ENCODE results near the gene FRMD3.

FRMD3 gene

GRCh38 chr9:83323148-83323547 lies 215.1 kb downstream of the FRMD3 start:
- in situ Hi-C loops (cut with HindIII; ENCODE audit: low pct_unique_long_range_greater_than_20kb, low sequenced_read_pairs), result no loop called here
- no peak for DNase-seq (ENCODE audit: low read depth in 1 of 2, low spot score in 1 of 2)
- TF ChIP-seq JUND (IDR thresholded peaks at IDR 0.05; ENCODE audit: low read depth), result no peak

- no peak for TF ChIP-seq JUND (IDR thresholded peaks at IDR 0.05; ENCODE audit: low read depth)
- DNase-seq (ENCODE audit: low read depth in 1 of 2, low spot score in 1 of 2), result no peak
- in situ Hi-C loops (cut with HindIII; ENCODE audit: low pct_unique_long_range_greater_than_20kb, low sequenced_read_pairs), result no loop called here
These were observed 215.8 kb downstream of the FRMD3 start for GRCh38 chr9:83322438-83322837.

GRCh38 chr9:83317244-83317643 lies 221.0 kb downstream of the FRMD3 start:
- in situ Hi-C loops (cut with HindIII; ENCODE audit: low pct_unique_long_range_greater_than_20kb, low sequenced_read_pairs), result no loop called here
- TF ChIP-seq JUND (IDR thresholded peaks at IDR 0.05; ENCODE audit: low read depth), result no peak
- DNase-seq (ENCODE audit: low read depth in 1 of 2, low spot score in 1 of 2), result no peak

- DNase-seq (ENCODE audit: low read depth in 1 of 2, low spot score in 1 of 2), result no peak
- in situ Hi-C loops (cut with HindIII; ENCODE audit: low pct_unique_long_range_greater_than_20kb, low sequenced_read_pairs), result no loop called here
- TF ChIP-seq JUND (IDR thresholded peaks at IDR 0.05; ENCODE audit: low read depth), result no peak
These were observed 222.6 kb downstream of the FRMD3 start for GRCh38 chr9:83315649-83316048.

GRCh38 chr9:83313781-83314180 lies 224.4 kb downstream of the FRMD3 start:
- in situ Hi-C loops (cut with HindIII; ENCODE audit: low pct_unique_long_range_greater_than_20kb, low sequenced_read_pairs), result no loop called here
- no peak for DNase-seq (ENCODE audit: low read depth in 1 of 2, low spot score in 1 of 2)
- no peak for TF ChIP-seq JUND (IDR thresholded peaks at IDR 0.05; ENCODE audit: low read depth)

- DNase-seq (ENCODE audit: low read depth in 1 of 2, low spot score in 1 of 2), result no peak
- in situ Hi-C loops (cut with HindIII; ENCODE audit: low pct_unique_long_range_greater_than_20kb, low sequenced_read_pairs), result no loop called here
- TF ChIP-seq JUND (IDR thresholded peaks at IDR 0.05; ENCODE audit: low read depth), result no peak
These were observed 225.7 kb downstream of the FRMD3 start for GRCh38 chr9:83312537-83312936.

GRCh38 chr9:83307066-83307724 lies 231.0 kb downstream of the FRMD3 start:
- TF ChIP-seq JUND (IDR thresholded peaks at IDR 0.05; ENCODE audit: low read depth), result no peak
- no peak for DNase-seq (ENCODE audit: low read depth in 1 of 2, low spot score in 1 of 2)
- in situ Hi-C loops (cut with HindIII; ENCODE audit: low pct_unique_long_range_greater_than_20kb, low sequenced_read_pairs), result no loop called here

- in situ Hi-C loops (cut with HindIII; ENCODE audit: low pct_unique_long_range_greater_than_20kb, low sequenced_read_pairs), result no loop called here
- no peak for DNase-seq (ENCODE audit: low read depth in 1 of 2, low spot score in 1 of 2)
- TF ChIP-seq JUND (IDR thresholded peaks at IDR 0.05; ENCODE audit: low read depth), result no peak
These were observed 233.5 kb downstream of the FRMD3 start for GRCh38 chr9:83304686-83305085.

GRCh38 chr9:83299571-83299970 lies 238.6 kb downstream of the FRMD3 start:
- peak in 1 of 2 experiments; percentile 49 for DNase-seq (ENCODE audit: low read depth in 1 of 2, low spot score in 1 of 2)
- in situ Hi-C loops (cut with HindIII; ENCODE audit: low pct_unique_long_range_greater_than_20kb, low sequenced_read_pairs), result no loop called here
- TF ChIP-seq JUND (IDR thresholded peaks at IDR 0.05; ENCODE audit: low read depth), result no peak

- DNase-seq (ENCODE audit: low read depth in 1 of 2, low spot score in 1 of 2), result no peak
- no peak for TF ChIP-seq JUND (IDR thresholded peaks at IDR 0.05; ENCODE audit: low read depth)
- in situ Hi-C loops (cut with HindIII; ENCODE audit: low pct_unique_long_range_greater_than_20kb, low sequenced_read_pairs), result no loop called here
These were observed 239.1 kb downstream of the FRMD3 start for GRCh38 chr9:83299094-83299493.

GRCh38 chr9:83296123-83296522 lies 242.1 kb downstream of the FRMD3 start:
- peak in 1 of 2 experiments; percentile 35 for DNase-seq (ENCODE audit: low read depth in 1 of 2, low spot score in 1 of 2)
- in situ Hi-C loops (cut with HindIII; ENCODE audit: low pct_unique_long_range_greater_than_20kb, low sequenced_read_pairs), result no loop called here
- TF ChIP-seq JUND (IDR thresholded peaks at IDR 0.05; ENCODE audit: low read depth), result no peak

- TF ChIP-seq JUND (IDR thresholded peaks at IDR 0.05; ENCODE audit: low read depth), result no peak
- in situ Hi-C loops (cut with HindIII; ENCODE audit: low pct_unique_long_range_greater_than_20kb, low sequenced_read_pairs), result no loop called here
- DNase-seq (ENCODE audit: low read depth in 1 of 2, low spot score in 1 of 2), result no peak
These were observed 243.4 kb downstream of the FRMD3 start for GRCh38 chr9:83294816-83295215.

GRCh38 chr9:83291196-83291595 lies 247.0 kb downstream of the FRMD3 start:
- in situ Hi-C loops (cut with HindIII; ENCODE audit: low pct_unique_long_range_greater_than_20kb, low sequenced_read_pairs), result no loop called here
- no peak for DNase-seq (ENCODE audit: low read depth in 1 of 2, low spot score in 1 of 2)
- no peak for TF ChIP-seq JUND (IDR thresholded peaks at IDR 0.05; ENCODE audit: low read depth)

- DNase-seq (ENCODE audit: low read depth in 1 of 2, low spot score in 1 of 2), result no peak
- no peak for TF ChIP-seq JUND (IDR thresholded peaks at IDR 0.05; ENCODE audit: low read depth)
- in situ Hi-C loops (cut with HindIII; ENCODE audit: low pct_unique_long_range_greater_than_20kb, low sequenced_read_pairs), result no loop called here
These were observed 247.5 kb downstream of the FRMD3 start for GRCh38 chr9:83290692-83291091.

All from T47D (cell line).